Liver (tissue), 9 donors: Measurements from ENCODE around the gene GSTP1. TPM values are rescaled to one million over a fixed set of nuclear protein-coding genes. Genes with fewer than 3 reads are reported as not detected.

Experiments used
- DNase-seq: peaks from one replicate; pipeline ENCODE4 v3.0.0-alpha.2; 2017; ENCODE audit warnings: low spot score
- H3K27ac ChIP-seq, 2 donors: one replicate each; pipeline ENCODE4 v1.7.0; 2013; ENCODE audit warnings: inconsistent platforms in 2 of 2, low read length in 2 of 2, control low read depth in 1 of 2, low read depth in 1 of 2, mild to moderate bottlenecking in 1 of 2
- H3K27me3 ChIP-seq, 4 donors: one replicate each; pipeline versions ENCODE4 v1.6.1 to v1.7.0; 2013; ENCODE audit warnings: low read length in 3 of 4, inconsistent platforms in 1 of 4, mild to moderate bottlenecking in 1 of 4, moderate library complexity in 1 of 4; ENCODE audit not compliant: control insufficient read depth in 4 of 4, insufficient read depth in 4 of 4
- H3K36me3 ChIP-seq, 4 donors: one replicate each; pipeline versions ENCODE4 v1.6.1 to v1.7.0; 2013; ENCODE audit warnings: low read length in 3 of 4, mild to moderate bottlenecking in 3 of 4, low read depth in 1 of 4, moderate library complexity in 1 of 4; ENCODE audit not compliant: control insufficient read depth in 4 of 4, insufficient read depth in 3 of 4
- H3K4me1 ChIP-seq, 4 donors: one replicate each; pipeline versions ENCODE4 v1.6.1 to v1.7.0; 2013; ENCODE audit warnings: low read length in 3 of 4, mild to moderate bottlenecking in 3 of 4, moderate library complexity in 1 of 4; ENCODE audit not compliant: control insufficient read depth in 4 of 4, insufficient read depth in 4 of 4
- H3K4me3 ChIP-seq, 3 donors: one replicate each; pipeline versions ENCODE4 v1.6.1 to v1.7.0; 2013; ENCODE audit warnings: low read length in 3 of 3, control low read depth in 1 of 3, low read depth in 1 of 3, mild to moderate bottlenecking in 1 of 3
- H3K9ac ChIP-seq, 2 donors: one replicate each; pipeline ENCODE4 v1.7.0; 2013; ENCODE audit warnings: low read length in 2 of 2, mild to moderate bottlenecking in 2 of 2, moderate library complexity in 2 of 2, control low read depth in 1 of 2, low read depth in 1 of 2
- H3K9me3 ChIP-seq, 4 donors: one replicate each; pipeline versions ENCODE4 v1.6.1 to v1.7.0; 2013; ENCODE audit warnings: low read length in 3 of 4; ENCODE audit not compliant: control insufficient read depth in 4 of 4
- EGR1 ChIP-seq, 2 donors: IDR thresholded peaks; 2 replicates each; pipeline ENCODE4 v1.6.1; 2016 to 2018; ENCODE audit warnings: antibody characterized with exemption in 2 of 2, low read depth in 2 of 2
- FOXA1 ChIP-seq: IDR thresholded peaks from 2 replicates; pipeline ENCODE4 v1.6.1; 2016; ENCODE audit warnings: antibody characterized with exemption
- FOXA2 ChIP-seq: IDR thresholded peaks from 2 replicates; pipeline ENCODE4 v1.6.1; 2016; ENCODE audit warnings: antibody characterized with exemption
- GABPA ChIP-seq, 2 donors: IDR thresholded peaks in 1 of 2; conservative IDR thresholded peaks in 1 of 2; 2 replicates each; pipeline ENCODE4 v1.6.1; 2016; ENCODE audit warnings: antibody characterized with exemption in 2 of 2, mild to moderate bottlenecking in 1 of 2, moderate library complexity in 1 of 2
- HNF4A ChIP-seq, 2 donors: conservative IDR thresholded peaks; 2 replicates each; pipeline ENCODE4 v1.6.1; 2016; ENCODE audit warnings: antibody characterized with exemption in 2 of 2, mild to moderate bottlenecking in 2 of 2
- HNF4G ChIP-seq: IDR thresholded peaks from 2 replicates; pipeline ENCODE4 v1.6.1; 2016; ENCODE audit warnings: antibody characterized with exemption
- JUND ChIP-seq, 2 donors: IDR thresholded peaks; 2 replicates each; pipeline ENCODE4 v1.6.1; 2016; ENCODE audit warnings: antibody characterized with exemption in 2 of 2
- MAX ChIP-seq: IDR thresholded peaks from 2 replicates; pipeline ENCODE4 v1.6.1; 2016; ENCODE audit warnings: antibody characterized with exemption
- NR2F2 ChIP-seq: IDR thresholded peaks from 2 replicates; pipeline ENCODE4 v1.6.1; 2016; ENCODE audit warnings: antibody characterized with exemption
- RAD21 ChIP-seq, 2 donors: IDR thresholded peaks; 2 replicates each; pipeline ENCODE4 v1.6.1; 2016; ENCODE audit warnings: antibody characterized with exemption in 2 of 2, mild to moderate bottlenecking in 2 of 2
- RXRA ChIP-seq, 2 donors: IDR thresholded peaks; 2 replicates each; pipeline ENCODE4 v1.6.1; 2017 to 2018; ENCODE audit warnings: antibody characterized with exemption in 2 of 2, mild to moderate bottlenecking in 1 of 2
- SP1 ChIP-seq: IDR thresholded peaks from 2 replicates; pipeline ENCODE4 v1.6.1; 2018; ENCODE audit warnings: antibody characterized with exemption, mild to moderate bottlenecking
- TAF1 ChIP-seq: conservative IDR thresholded peaks from 2 replicates; pipeline ENCODE4 v1.6.1; 2016; ENCODE audit warnings: antibody characterized with exemption, mild to moderate bottlenecking
- YY1 ChIP-seq: IDR thresholded peaks from 2 replicates; pipeline ENCODE4 v1.6.1; 2016; ENCODE audit warnings: antibody characterized with exemption, mild to moderate bottlenecking
- WGBS: extraction: QIAGEN DNeasy Blood & Tissue Kit; methylation state at CpG from one replicate; pipeline ENCODE4 v1.1.7; 2013; 5-methylcytosine and 5-hydroxymethylcytosine counted together
- polyA plus RNA-seq, 2 donors: library from polyadenylated mRNA; stranded (reverse) in 1 of 2; unstranded in 1 of 2; fragments of 200-250 nt in 1 of 2; fragments of >200 nt in 1 of 2; fragmentation: Nextera tagmentation in 1 of 2; extraction: Ambion mirVana in 1 of 2; gene quantifications; one replicate each; pipeline versions ENCODE4 v1.2.1 to v1.2.3, GENCODE V29; 2013 to 2015
- total RNA-seq, 2 donors: library from RNA; depleted of rRNA; stranded (reverse); fragments of >200 nt; gene quantifications; one replicate each; pipeline ENCODE4 v1.2.3, GENCODE V29; 2014
- TF ChIP-seq, protein P1 (sequence below): fragments of 150-350 bp; IDR thresholded peaks from 2 replicates; pipeline ENCODE4 v1.5.1; 2017; ENCODE audit warnings: improper control_type of control experiment, low read depth, low read length; ENCODE audit not compliant: missing input control
- TF ChIP-seq, protein P2 (sequence below): IDR thresholded peaks from 2 replicates; pipeline ENCODE4 v1.6.1; 2016; ENCODE audit warnings: antibody characterized with exemption
- TF ChIP-seq, protein P3 (sequence below): IDR thresholded peaks from 2 replicates; pipeline ENCODE4 v1.6.1; 2016; ENCODE audit warnings: antibody characterized with exemption
- TF ChIP-seq, protein P4 (sequence below): IDR thresholded peaks from 2 replicates; pipeline ENCODE4 v1.6.1; 2016; ENCODE audit warnings: antibody characterized with exemption, mild to moderate bottlenecking
- donor health status: healthy.
- donor health status: healthy.
- donor health status: healthy.
- donor health status: healthy.
- donor health status: healthy.

The GSTP1 gene
- total and polyA plus RNA-seq, 4 donors, result 25.6 to 228 (median 44.8) TPM

- H3K9ac ChIP-seq, result no peak overlapping the region
- TF ChIP-seq RXRA (IDR thresholded peaks at IDR 0.05) (no peak), SP1 (no peak), GABPA (IDR thresholded peaks at IDR 0.05 in 1 of 2, conservative IDR thresholded peaks at IDR 0.05 in 1 of 2) (no peak), MAX (no peak), JUND (IDR thresholded peaks at IDR 0.05) (no peak), EGR1 (IDR thresholded peaks at IDR 0.05; ENCODE audit: low read depth in 2 of 2) (no peak), FOXA1 (no peak), HNF4G (no peak), TAF1 (no peak), YY1 (no peak), RAD21 (IDR thresholded peaks at IDR 0.05) (no peak), HNF4A (conservative IDR thresholded peaks at IDR 0.05) (no peak), NR2F2 (no peak), FOXA2 (no peak)
- TF ChIP-seq, protein P1, sequence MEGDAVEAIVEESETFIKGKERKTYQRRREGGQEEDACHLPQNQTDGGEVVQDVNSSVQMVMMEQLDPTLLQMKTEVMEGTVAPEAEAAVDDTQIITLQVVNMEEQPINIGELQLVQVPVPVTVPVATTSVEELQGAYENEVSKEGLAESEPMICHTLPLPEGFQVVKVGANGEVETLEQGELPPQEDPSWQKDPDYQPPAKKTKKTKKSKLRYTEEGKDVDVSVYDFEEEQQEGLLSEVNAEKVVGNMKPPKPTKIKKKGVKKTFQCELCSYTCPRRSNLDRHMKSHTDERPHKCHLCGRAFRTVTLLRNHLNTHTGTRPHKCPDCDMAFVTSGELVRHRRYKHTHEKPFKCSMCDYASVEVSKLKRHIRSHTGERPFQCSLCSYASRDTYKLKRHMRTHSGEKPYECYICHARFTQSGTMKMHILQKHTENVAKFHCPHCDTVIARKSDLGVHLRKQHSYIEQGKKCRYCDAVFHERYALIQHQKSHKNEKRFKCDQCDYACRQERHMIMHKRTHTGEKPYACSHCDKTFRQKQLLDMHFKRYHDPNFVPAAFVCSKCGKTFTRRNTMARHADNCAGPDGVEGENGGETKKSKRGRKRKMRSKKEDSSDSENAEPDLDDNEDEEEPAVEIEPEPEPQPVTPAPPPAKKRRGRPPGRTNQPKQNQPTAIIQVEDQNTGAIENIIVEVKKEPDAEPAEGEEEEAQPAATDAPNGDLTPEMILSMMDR, result no peak
- TF ChIP-seq, protein P2, sequence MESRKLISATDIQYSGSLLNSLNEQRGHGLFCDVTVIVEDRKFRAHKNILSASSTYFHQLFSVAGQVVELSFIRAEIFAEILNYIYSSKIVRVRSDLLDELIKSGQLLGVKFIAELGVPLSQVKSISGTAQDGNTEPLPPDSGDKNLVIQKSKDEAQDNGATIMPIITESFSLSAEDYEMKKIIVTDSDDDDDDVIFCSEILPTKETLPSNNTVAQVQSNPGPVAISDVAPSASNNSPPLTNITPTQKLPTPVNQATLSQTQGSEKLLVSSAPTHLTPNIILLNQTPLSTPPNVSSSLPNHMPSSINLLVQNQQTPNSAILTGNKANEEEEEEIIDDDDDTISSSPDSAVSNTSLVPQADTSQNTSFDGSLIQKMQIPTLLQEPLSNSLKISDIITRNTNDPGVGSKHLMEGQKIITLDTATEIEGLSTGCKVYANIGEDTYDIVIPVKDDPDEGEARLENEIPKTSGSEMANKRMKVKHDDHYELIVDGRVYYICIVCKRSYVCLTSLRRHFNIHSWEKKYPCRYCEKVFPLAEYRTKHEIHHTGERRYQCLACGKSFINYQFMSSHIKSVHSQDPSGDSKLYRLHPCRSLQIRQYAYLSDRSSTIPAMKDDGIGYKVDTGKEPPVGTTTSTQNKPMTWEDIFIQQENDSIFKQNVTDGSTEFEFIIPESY, result no peak
- TF ChIP-seq, protein P3, sequence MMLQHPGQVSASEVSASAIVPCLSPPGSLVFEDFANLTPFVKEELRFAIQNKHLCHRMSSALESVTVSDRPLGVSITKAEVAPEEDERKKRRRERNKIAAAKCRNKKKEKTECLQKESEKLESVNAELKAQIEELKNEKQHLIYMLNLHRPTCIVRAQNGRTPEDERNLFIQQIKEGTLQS, result no peak
- TF ChIP-seq, protein P4, sequence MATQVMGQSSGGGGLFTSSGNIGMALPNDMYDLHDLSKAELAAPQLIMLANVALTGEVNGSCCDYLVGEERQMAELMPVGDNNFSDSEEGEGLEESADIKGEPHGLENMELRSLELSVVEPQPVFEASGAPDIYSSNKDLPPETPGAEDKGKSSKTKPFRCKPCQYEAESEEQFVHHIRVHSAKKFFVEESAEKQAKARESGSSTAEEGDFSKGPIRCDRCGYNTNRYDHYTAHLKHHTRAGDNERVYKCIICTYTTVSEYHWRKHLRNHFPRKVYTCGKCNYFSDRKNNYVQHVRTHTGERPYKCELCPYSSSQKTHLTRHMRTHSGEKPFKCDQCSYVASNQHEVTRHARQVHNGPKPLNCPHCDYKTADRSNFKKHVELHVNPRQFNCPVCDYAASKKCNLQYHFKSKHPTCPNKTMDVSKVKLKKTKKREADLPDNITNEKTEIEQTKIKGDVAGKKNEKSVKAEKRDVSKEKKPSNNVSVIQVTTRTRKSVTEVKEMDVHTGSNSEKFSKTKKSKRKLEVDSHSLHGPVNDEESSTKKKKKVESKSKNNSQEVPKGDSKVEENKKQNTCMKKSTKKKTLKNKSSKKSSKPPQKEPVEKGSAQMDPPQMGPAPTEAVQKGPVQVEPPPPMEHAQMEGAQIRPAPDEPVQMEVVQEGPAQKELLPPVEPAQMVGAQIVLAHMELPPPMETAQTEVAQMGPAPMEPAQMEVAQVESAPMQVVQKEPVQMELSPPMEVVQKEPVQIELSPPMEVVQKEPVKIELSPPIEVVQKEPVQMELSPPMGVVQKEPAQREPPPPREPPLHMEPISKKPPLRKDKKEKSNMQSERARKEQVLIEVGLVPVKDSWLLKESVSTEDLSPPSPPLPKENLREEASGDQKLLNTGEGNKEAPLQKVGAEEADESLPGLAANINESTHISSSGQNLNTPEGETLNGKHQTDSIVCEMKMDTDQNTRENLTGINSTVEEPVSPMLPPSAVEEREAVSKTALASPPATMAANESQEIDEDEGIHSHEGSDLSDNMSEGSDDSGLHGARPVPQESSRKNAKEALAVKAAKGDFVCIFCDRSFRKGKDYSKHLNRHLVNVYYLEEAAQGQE, result no peak
- H3K4me1 ChIP-seq, result peaks cover 8 to 9% (median 9%) of the 10 kb centered on the region in 4 donors
- H3K9me3 ChIP-seq, result no peaks in the 10 kb centered on the region
- DNase-seq, result no peak
- H3K4me3 ChIP-seq, result no peak overlapping the region
- H3K27me3 ChIP-seq, result no peaks in the 10 kb centered on the region
- WGBS, result 57% methylated on average over 10 of the region's 10 CpGs
- no peaks in the 10 kb centered on the region for H3K36me3 ChIP-seq
- H3K27ac ChIP-seq, result peak overlapping the region; percentile 10 to 47
Measured at GRCh38 chr11:67544616-67545242, 38.9 kb upstream of the GSTP1 start.
